ENCODE measurements around the gene NPBWR2.
A peak's percentile ranks its signal among the peaks of the same experiment; 100 is the strongest.

NPBWR2 gene

DNA sequence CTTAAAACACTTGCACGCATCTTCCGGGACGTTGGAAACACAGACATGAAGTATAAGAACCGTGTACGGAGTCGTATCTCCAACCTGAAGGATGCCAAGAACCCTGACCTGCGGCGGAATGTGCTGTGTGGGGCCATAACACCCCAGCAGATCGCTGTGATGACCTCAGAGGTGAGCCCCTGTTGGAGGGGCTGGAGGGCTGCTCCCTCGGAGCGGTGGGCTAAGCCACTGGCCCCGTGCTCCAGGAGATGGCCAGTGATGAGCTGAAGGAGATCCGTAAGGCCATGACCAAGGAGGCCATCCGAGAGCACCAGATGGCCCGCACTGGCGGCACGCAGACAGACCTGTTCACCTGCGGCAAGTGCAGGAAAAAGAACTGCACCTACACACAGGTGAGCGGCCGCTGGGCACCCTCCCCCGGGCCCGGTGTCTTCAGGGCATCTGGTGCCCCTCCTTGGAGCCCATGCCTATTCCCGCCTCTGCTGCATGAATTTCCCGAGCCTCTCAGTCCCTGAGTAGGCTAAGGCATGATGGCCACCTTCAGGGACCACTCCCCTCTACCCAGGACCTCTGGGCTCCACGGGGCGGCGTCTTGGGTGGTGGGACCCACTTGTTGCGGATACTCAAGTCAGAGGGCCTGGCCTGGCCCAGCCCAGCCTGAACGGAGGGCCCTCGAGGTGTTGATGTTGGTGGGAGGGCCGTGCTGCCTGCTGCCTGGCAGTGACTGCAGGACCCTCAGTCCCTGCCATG is 36.9 kb downstream of the NPBWR2 start:
- no peak for DNase-seq (ENCODE audit: low spot score)
- TF ChIP-seq, protein P1, sequence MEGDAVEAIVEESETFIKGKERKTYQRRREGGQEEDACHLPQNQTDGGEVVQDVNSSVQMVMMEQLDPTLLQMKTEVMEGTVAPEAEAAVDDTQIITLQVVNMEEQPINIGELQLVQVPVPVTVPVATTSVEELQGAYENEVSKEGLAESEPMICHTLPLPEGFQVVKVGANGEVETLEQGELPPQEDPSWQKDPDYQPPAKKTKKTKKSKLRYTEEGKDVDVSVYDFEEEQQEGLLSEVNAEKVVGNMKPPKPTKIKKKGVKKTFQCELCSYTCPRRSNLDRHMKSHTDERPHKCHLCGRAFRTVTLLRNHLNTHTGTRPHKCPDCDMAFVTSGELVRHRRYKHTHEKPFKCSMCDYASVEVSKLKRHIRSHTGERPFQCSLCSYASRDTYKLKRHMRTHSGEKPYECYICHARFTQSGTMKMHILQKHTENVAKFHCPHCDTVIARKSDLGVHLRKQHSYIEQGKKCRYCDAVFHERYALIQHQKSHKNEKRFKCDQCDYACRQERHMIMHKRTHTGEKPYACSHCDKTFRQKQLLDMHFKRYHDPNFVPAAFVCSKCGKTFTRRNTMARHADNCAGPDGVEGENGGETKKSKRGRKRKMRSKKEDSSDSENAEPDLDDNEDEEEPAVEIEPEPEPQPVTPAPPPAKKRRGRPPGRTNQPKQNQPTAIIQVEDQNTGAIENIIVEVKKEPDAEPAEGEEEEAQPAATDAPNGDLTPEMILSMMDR (IDR thresholded peaks at IDR 0.05; ENCODE audit: borderline replicate concordance, control extremely low read depth, extremely low read depth, insufficient read depth, missing control alignments): no peak
- in situ Hi-C loops (cut with MboI; ENCODE audit: low sequenced_read_pairs, unreplicated experiment): no loop called here

DNA sequence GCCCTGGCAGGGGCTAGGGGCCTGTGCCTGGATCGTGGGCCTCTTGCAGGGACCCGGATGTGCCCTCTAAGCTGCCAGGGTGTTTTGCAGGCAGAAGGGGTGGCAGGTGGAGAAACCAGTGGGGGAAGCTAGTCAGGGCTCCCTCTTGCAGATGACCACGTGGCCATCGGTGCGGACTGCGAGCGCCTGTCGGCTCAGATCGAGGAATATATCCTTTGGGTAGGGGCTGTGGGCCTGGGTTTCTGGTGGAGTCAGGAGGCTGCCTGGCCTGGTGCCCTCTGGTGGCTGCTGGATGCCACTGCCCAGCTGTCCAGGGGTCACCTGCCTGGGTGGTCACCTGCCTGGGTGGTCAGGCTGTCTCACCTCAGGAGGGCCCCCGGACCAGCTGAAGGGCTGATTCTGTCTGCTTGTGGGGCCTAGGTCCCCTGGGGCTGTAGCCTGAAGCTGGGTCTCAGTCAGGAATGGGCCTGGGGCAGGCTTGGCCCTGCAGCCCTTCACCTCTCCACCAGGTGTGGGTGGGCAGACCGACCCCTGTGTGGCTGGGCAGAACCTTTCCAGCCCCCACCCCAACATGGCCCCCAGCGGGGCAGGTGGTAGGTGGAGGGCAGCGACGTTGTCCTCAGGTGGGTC is 37.6 kb downstream of the NPBWR2 start:
- DNase-seq (ENCODE audit: low spot score): peak; percentile 75
- in situ Hi-C loops (cut with MboI; ENCODE audit: low sequenced_read_pairs, unreplicated experiment): no loop called here
- TF ChIP-seq, protein P1 (IDR thresholded peaks at IDR 0.05; ENCODE audit: borderline replicate concordance, control extremely low read depth, extremely low read depth, insufficient read depth, missing control alignments): peak; percentile 68

DNA sequence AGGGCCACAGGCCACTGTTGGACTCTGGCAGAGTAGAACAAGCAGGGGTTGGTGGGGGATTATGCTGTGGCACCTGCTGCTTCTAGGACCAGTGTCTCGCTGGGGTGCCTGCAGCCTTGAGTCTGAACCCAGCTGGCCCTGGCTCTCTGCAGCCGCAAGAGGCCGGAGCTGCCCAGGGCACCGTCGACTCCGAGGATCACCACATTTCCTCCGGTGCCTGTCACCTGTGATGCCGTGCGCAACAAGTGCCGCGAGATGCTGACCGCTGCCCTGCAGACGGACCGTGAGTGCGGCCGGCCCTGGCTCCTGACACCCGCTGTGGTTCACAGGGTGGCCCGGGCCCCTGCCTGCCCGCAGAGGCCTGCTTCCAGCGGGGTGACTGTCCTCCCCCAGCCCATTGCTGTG is 38.2 kb downstream of the NPBWR2 start:
- TF ChIP-seq, protein P1 (IDR thresholded peaks at IDR 0.05; ENCODE audit: borderline replicate concordance, control extremely low read depth, extremely low read depth, insufficient read depth, missing control alignments): no peak
- in situ Hi-C loops (cut with MboI; ENCODE audit: low sequenced_read_pairs, unreplicated experiment): no loop called here
- DNase-seq (ENCODE audit: low spot score): no peak

DNA sequence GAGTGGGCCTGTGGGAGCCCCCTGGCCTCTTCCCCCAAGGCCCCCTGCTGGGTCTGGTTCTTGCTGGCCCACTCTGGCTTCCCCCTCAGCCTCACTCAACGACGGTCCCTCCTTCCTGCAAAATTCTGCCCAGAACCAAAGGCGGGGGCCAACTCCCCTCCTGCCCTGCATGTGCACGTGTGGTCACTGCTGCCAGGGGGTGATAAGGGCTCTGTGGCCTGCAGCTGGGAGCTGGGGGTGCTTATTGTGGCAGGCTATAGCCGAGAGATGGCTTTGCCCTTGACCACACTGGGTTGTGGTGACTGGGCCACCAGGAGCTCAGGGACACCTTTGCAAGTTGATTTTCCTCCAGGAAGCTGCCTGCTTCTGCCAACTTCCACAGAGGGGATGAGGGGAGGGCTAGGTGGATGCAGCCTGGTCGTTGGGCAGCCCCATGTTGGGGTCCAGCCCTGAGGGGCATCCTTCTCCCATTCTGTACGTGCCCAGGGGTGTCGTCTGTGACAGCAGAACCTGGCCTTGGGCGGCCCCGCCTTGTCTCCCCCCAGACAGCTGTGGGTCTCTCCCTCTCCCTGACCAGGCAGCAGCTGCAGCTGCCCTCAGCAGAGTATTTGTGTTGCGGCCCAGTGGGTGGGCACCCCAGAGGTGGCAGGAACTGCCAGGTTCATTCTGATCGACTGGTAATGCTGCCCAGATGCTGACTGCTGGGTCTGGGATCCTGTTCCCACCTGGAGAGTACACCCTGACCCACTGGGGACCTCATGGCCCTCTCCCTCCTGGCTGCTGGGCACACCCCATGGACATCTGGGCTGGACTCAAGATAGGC is 38.8 kb downstream of the NPBWR2 start:
- TF ChIP-seq, protein P1 (IDR thresholded peaks at IDR 0.05; ENCODE audit: borderline replicate concordance, control extremely low read depth, extremely low read depth, insufficient read depth, missing control alignments): no peak
- in situ Hi-C loops (cut with MboI; ENCODE audit: low sequenced_read_pairs, unreplicated experiment): no loop called here
- DNase-seq (ENCODE audit: low spot score): no peak

DNA sequence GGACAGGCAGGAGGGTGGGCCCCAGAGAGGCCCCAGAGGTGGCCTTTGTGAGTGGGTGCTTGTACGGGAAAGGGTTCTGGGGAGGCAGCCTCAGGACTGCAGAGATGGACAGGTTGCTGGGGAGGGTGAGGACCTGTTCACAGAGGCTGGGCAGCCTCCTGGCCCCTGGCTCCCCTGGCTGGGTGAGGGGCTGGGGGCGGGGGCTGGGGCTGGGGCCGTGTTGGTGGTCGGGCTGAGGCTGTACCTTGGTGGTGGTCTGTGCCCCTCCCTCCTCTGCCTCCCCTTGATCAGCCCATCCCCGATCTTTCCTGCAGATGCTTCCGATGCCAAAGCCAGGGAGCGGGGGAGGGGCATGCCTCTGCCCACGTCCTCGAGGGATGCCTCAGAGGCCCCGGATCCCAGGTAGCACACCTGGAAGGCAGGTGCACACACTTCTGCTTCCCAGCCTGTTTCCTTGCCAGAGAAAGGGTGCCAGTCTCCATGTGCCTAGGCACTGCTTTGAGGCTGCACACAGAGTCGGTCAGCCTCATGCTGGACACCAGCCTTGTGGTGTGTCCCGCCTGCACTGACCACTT is 39.5 kb downstream of the NPBWR2 start:
- in situ Hi-C loops (cut with MboI; ENCODE audit: low sequenced_read_pairs, unreplicated experiment): no loop called here
- TF ChIP-seq, protein P1 (IDR thresholded peaks at IDR 0.05; ENCODE audit: borderline replicate concordance, control extremely low read depth, extremely low read depth, insufficient read depth, missing control alignments): no peak

DNA sequence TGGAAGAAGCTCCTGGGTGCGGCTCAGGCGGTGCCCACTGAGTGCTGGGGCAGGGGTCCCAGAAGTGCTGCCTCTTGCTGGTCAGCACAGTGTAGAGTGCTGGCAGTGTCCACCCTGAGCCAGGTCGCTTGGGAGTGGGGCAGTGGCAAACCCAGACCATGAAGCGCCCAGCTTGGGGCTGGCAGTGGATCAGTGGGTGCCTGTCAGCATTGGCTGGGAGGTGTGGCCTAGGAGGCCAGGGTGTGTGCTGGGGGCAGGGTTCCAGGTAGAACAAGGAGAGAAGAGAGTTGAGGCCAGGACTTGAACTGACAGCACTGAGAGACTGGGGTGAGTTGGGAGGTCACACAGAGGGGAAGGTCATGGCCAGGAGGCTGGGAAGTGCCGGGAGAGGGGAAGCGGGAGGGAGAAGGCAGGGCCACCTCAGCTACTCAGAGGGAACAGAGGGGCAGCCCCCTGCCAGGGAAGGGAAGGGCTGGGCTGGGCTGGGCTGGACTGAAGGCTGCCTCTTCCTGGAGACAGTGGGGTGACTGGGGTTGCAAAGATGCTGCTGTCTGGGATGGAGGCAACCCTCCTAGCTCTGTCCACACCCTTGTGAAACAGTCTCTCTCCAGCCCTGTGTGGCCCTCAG is 40.2 kb downstream of the NPBWR2 start:
- in situ Hi-C loops (cut with MboI; ENCODE audit: low sequenced_read_pairs, unreplicated experiment): no loop called here
- TF ChIP-seq, protein P1 (IDR thresholded peaks at IDR 0.05; ENCODE audit: borderline replicate concordance, control extremely low read depth, extremely low read depth, insufficient read depth, missing control alignments): no peak
- no peak for DNase-seq (ENCODE audit: low spot score)

More for the DNA sequence above, 39.5 kb downstream of the NPBWR2 start:
- no peak for DNase-seq (ENCODE audit: low spot score)

Measured in GM13976 (cell line).